HEK293T (cell line): ENCODE results near the gene TSACC.
"Not testable (repeated sequence)": the region's sequence is repeated elsewhere in the genome, so short reads cannot be mapped to it uniquely, and the experiment has no call there.

Experiments
- CTCF ChIA-PET: fragments of 350-600 bp; formaldehyde crosslinking; extraction: SDS; loops from one replicate; lab custom pipeline; 2021; ENCODE audit warnings: antibody characterized with exemption, inconsistent platforms; lab: Yijun Ruan, JAX
- POLR2A ChIA-PET: fragments of 350-600 bp; formaldehyde crosslinking; extraction: SDS; loops from one replicate; lab custom pipeline; 2020; ENCODE audit warnings: antibody characterized with exemption, inconsistent platforms; lab: Yijun Ruan, JAX
- DNase-seq: peaks from one replicate; pipeline ENCODE4 v3.0.0; 2012; ENCODE audit warnings: mixed read lengths; ENCODE audit errors: extremely low spot score
- ARNT ChIP-seq: fragments of 450-650 bp; IDR thresholded peaks from 2 replicates; pipeline ENCODE4 v1.6.1; 2017; ENCODE audit warnings: mild to moderate bottlenecking
- BHLHE40 ChIP-seq: fragments of 450-650 bp; IDR thresholded peaks from 2 replicates; pipeline ENCODE4 v1.6.1; 2016; ENCODE audit warnings: mild to moderate bottlenecking, moderate library complexity, borderline replicate concordance
- CTBP1 ChIP-seq: fragments of 450-650 bp; IDR thresholded peaks from 2 replicates; pipeline ENCODE4 v1.6.1; 2016; ENCODE audit warnings: borderline replicate concordance
- ELF4 ChIP-seq: fragments of 450-650 bp; IDR thresholded peaks from 2 replicates; pipeline ENCODE4 v1.6.1; 2017; ENCODE audit warnings: antibody characterized with exemption
- FOXA1 ChIP-seq: fragments of 450-650 bp; IDR thresholded peaks from 2 replicates; pipeline ENCODE4 v1.6.1; 2016; ENCODE audit warnings: mild to moderate bottlenecking
- FOXK2 ChIP-seq: fragments of 450-650 bp; IDR thresholded peaks from 2 replicates; pipeline ENCODE4 v1.6.1; 2016; ENCODE audit warnings: mild to moderate bottlenecking
- FOXM1 ChIP-seq: fragments of 450-650 bp; IDR thresholded peaks from 2 replicates; pipeline ENCODE4 v1.6.1; 2017; ENCODE audit warnings: mild to moderate bottlenecking, borderline replicate concordance
- HDGF ChIP-seq: fragments of 450-650 bp; IDR thresholded peaks from 2 replicates; pipeline ENCODE4 v1.6.1; 2017; ENCODE audit warnings: antibody characterized with exemption, borderline replicate concordance
- L3MBTL2 ChIP-seq: fragments of 450-650 bp; conservative IDR thresholded peaks from 2 replicates; pipeline ENCODE4 v1.6.1; 2016; ENCODE audit warnings: mild to moderate bottlenecking
- LEF1 ChIP-seq: fragments of 450-650 bp; IDR thresholded peaks from 2 replicates; pipeline ENCODE4 v1.6.1; 2017; ENCODE audit warnings: mild to moderate bottlenecking, borderline replicate concordance
- NFRKB ChIP-seq: fragments of 450-650 bp; IDR thresholded peaks from 2 replicates; pipeline ENCODE4 v1.6.1; 2016; ENCODE audit warnings: mild to moderate bottlenecking, moderate library complexity
- SP1 ChIP-seq: fragments of 450-650 bp; IDR thresholded peaks from 2 replicates; pipeline ENCODE4 v1.6.1; 2017
- SUZ12 ChIP-seq: fragments of 450-650 bp; IDR thresholded peaks from 2 replicates; pipeline ENCODE4 v1.6.1; 2016; ENCODE audit warnings: mild to moderate bottlenecking
- TARDBP ChIP-seq: fragments of 450-650 bp; IDR thresholded peaks from 2 replicates; pipeline ENCODE4 v1.6.1; 2016
- ZNF384 ChIP-seq: fragments of 450-650 bp; IDR thresholded peaks from 2 replicates; pipeline ENCODE4 v1.6.1; 2016
- TF ChIP-seq, protein P1 (sequence below): fragments of 450-650 bp; IDR thresholded peaks from 2 replicates; pipeline ENCODE4 v1.6.1; 2016

TSACC gene

GRCh38 chr1:156368889-156369684 lies 30.8 kb downstream of the TSACC start, which contains the start of gene RHBG:
Gene RHBG, plus strand, starts transcription at chr1:156369211. Its CDS starts 39 bp downstream, at chr1:156369250.
- ChIA-PET POLR2A (no interaction called here), CTCF (no interaction called here)
- TF ChIP-seq, protein P1, sequence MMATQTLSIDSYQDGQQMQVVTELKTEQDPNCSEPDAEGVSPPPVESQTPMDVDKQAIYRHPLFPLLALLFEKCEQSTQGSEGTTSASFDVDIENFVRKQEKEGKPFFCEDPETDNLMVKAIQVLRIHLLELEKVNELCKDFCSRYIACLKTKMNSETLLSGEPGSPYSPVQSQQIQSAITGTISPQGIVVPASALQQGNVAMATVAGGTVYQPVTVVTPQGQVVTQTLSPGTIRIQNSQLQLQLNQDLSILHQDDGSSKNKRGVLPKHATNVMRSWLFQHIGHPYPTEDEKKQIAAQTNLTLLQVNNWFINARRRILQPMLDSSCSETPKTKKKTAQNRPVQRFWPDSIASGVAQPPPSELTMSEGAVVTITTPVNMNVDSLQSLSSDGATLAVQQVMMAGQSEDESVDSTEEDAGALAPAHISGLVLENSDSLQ = no peak
- TF ChIP-seq NFRKB (no peak), CTBP1 (no peak), HDGF (no peak), SUZ12 (no peak), ZNF384 (no peak), SP1 (no peak), TARDBP (no peak), FOXA1 (no peak), LEF1 (no peak), ELF4 (no peak), ARNT (no peak), FOXM1 (no peak), FOXK2 (no peak), L3MBTL2 (no peak), BHLHE40 (no peak)
- DNase-seq = no peak

DNA sequence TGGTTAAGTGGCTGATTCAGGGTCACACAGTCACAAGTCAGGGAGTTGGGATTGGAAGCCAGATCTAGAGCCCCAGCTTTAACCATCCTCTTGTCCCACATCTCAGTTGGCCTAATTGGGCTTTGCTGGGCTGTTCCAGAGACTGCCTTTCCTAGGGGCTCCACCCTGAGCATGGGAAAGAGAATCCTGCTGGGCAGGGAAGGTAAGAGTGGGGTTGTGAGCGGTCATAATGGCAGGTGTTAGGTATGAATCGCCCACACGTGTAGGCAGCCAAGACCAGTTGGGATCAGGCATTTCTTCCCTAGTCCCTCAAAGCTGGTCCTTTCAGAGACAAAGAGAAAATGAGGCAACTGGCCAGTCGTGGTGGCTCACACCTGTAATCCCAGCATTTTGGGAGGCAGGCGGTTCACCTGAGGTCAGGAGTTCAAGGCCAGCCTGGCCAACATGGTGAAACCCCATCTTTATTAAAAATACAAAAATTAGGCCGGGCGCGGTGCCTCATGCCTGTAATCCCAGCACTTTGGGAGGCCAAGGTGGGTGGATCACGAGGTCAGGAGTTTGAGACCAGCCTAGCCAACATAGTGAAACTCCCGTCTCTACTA lies 31.5 kb downstream of the TSACC start:
- POLR2A ChIA-PET, CTCF ChIA-PET, DNase-seq: not testable (repeated sequence)

DNA sequence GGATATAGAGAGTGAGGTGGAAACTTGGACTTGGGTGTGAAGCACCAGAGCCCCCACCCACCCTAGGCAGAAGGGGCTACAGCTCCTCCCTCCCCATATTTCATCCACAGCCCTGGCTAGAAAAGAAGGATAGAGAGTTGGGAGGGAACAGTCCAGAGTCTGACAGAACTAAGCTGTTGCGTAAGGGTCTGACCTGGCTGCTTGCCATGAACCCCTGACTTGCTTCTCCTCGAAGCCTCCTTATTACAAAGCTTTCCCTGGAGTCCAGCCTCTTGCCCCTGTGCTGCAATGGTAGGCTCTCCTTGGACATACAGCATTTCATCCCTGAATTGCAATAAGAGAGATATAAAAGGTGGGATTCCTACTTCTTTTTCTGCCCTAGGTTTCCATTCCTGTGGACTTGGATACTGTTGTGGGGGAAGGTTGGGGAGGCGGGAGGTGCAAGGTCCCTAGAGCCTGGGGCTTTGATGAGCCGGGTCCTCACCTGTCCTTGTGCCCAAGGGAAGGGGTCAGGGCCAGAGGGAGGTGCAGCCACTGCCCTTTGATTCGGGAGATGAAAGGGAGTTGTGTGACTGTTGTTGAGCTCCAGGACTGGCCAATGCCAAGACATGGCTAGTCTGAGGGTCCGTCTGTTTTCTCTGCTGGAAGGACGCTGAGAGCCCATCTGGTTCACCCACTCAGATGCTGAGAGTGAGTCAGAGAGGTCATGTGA lies 33.4 kb downstream of the TSACC start:
- POLR2A ChIA-PET = interaction anchor here (0.9 to 1.7 kb wide), 2 partner anchors 12 to 89 kb away, joined by 3 to 5 read pairs; partner anchors contain the start of gene SMG5
- CTCF ChIA-PET = interaction anchor here (0.6 to 4.3 kb wide), 5 partner anchors 12 to 118 kb away, joined by 3 to 18 read pairs (median 3); no protein-coding TSS in a partner anchor
- no peak for DNase-seq
- no peak for TF ChIP-seq LEF1
- TF ChIP-seq SP1 = no peak
- TF ChIP-seq, protein P1 = no peak
- TF ChIP-seq FOXK2 = no peak
- TF ChIP-seq FOXA1 = no peak
- no peak for TF ChIP-seq SUZ12
- no peak for TF ChIP-seq TARDBP
- no peak for TF ChIP-seq CTBP1
- TF ChIP-seq ELF4 = no peak

GRCh38 chr1:156372265-156372586 lies 33.9 kb downstream of the TSACC start:
- CTCF ChIA-PET = interaction anchor here (0.6 to 4.3 kb wide), 2 partner anchors 13 to 117 kb away, joined by 3 to 18 read pairs; no protein-coding TSS in a partner anchor
- no peak for DNase-seq
- TF ChIP-seq HDGF (no peak), L3MBTL2 (no peak), TARDBP (no peak), LEF1 (no peak), ELF4 (no peak), ARNT (no peak), SUZ12 (no peak), NFRKB (no peak), CTBP1 (no peak), BHLHE40 (no peak), ZNF384 (no peak)
- TF ChIP-seq, protein P1 = no peak
- POLR2A ChIA-PET = no interaction called here

GRCh38 chr1:156372876-156373275 lies 34.5 kb downstream of the TSACC start:
- no peak for DNase-seq
- ChIA-PET CTCF (interaction anchor here (0.9 to 4.3 kb wide), 2 partner anchors 13 to 15 kb away, joined by 4 to 18 read pairs; no protein-coding TSS in a partner anchor), POLR2A (no interaction called here)
- no peak for TF ChIP-seq FOXK2
- no peak for TF ChIP-seq L3MBTL2
- TF ChIP-seq, protein P1 = no peak
- no peak for TF ChIP-seq CTBP1
- no peak for TF ChIP-seq FOXA1
- no peak for TF ChIP-seq SP1
- no peak for TF ChIP-seq ARNT
- TF ChIP-seq NFRKB = no peak
- no peak for TF ChIP-seq FOXM1
- no peak for TF ChIP-seq ELF4
- no peak for TF ChIP-seq TARDBP
- no peak for TF ChIP-seq BHLHE40
- no peak for TF ChIP-seq SUZ12
- no peak for TF ChIP-seq ZNF384
- TF ChIP-seq LEF1 = no peak
- no peak for TF ChIP-seq HDGF
